WTC11 (cell line): ENCODE measurements around the gene FSTL1. TPM values are rescaled to one million over a fixed set of nuclear protein-coding genes. Genes with fewer than 3 reads are reported as not detected.

Source experiments
- ATAC-seq: fragments of 200-7000 bp; cut with Tn5 transposase; 2 replicates; pipeline ENCODE4 v1.10.0; 2021; ENCODE audit warnings: mild to moderate bottlenecking, moderate library complexity
- CTCF ChIA-PET: fragments of 300-600 bp; sonication (Branson Sonifier 250); formaldehyde crosslinking; loops from one replicate; lab custom pipeline; 2021; ENCODE audit warnings: antibody characterized with exemption; lab: Charles Lee
- POLR2A ChIA-PET: fragments of 350-600 bp; sonication (Branson Sonifier 250); formaldehyde crosslinking; loops from one replicate; lab custom pipeline; 2021; ENCODE audit warnings: antibody characterized with exemption; lab: Charles Lee
- DNase-seq: peaks from one replicate; pipeline ENCODE4 v3.0.0; 2021; ENCODE audit warnings: low spot score
- H3K27ac Mint-ChIP-seq: 2 replicates; pipeline ENCODE4 v1.8.0; 2021; ENCODE audit warnings: mixed read lengths
- H3K27me3 Mint-ChIP-seq: 2 replicates; pipeline ENCODE4 v1.8.0; 2021; ENCODE audit warnings: low read depth, mild to moderate bottlenecking, moderate library complexity, mixed read lengths
- H3K36me3 Mint-ChIP-seq: 2 replicates; pipeline ENCODE4 v1.8.0; 2021; ENCODE audit warnings: mixed read lengths
- H3K4me1 Mint-ChIP-seq: 2 replicates; pipeline ENCODE4 v1.8.0; 2022; ENCODE audit warnings: mixed read lengths
- H3K4me3 Mint-ChIP-seq: 2 replicates; pipeline ENCODE4 v1.8.0; 2021; ENCODE audit warnings: mild to moderate bottlenecking, moderate library complexity, mixed read lengths
- H3K9me3 Mint-ChIP-seq: 2 replicates; pipeline ENCODE4 v1.8.0; 2021; ENCODE audit warnings: mixed read lengths
- E2F5 ChIP-seq: sonication (generic); formaldehyde crosslinking; IDR thresholded peaks from 2 replicates; pipeline ENCODE4 v1.8.1; 2022; ENCODE audit warnings: mild to moderate bottlenecking, moderate library complexity, missing genetic modification reagents
- ELF4 ChIP-seq: sonication (generic); formaldehyde crosslinking; IDR thresholded peaks from 2 replicates; pipeline ENCODE4 v1.8.1; 2022; ENCODE audit warnings: low read depth, mild to moderate bottlenecking, moderate library complexity, missing genetic modification reagents
- GRHL2 ChIP-seq: fragments of 250-450 bp; sonication (Bioruptor Pico); IDR thresholded peaks from 2 replicates; pipeline ENCODE4 v1.8.0; 2022; ENCODE audit warnings: mild to moderate bottlenecking, moderate library complexity; ENCODE audit not compliant: insufficient replicate concordance, severe bottlenecking
- KAT7 ChIP-seq: sonication (generic); formaldehyde crosslinking; IDR thresholded peaks from 2 replicates; pipeline ENCODE4 v1.8.1; 2023; ENCODE audit warnings: missing genetic modification reagents, mild to moderate bottlenecking, borderline replicate concordance
- NFE2L1 ChIP-seq: sonication (generic); formaldehyde crosslinking; IDR thresholded peaks from 2 replicates; pipeline ENCODE4 v1.8.1; 2023; ENCODE audit warnings: missing genetic modification reagents
- PRDM15 ChIP-seq: sonication (generic); formaldehyde crosslinking; IDR thresholded peaks from 2 replicates; pipeline ENCODE4 v1.8.0; 2022; ENCODE audit warnings: missing genetic modification reagents
- TCF7 ChIP-seq: sonication (generic); formaldehyde crosslinking; IDR thresholded peaks from 2 replicates; pipeline ENCODE4 v1.8.0; 2022; ENCODE audit warnings: mild to moderate bottlenecking, low read depth, missing genetic modification reagents, moderate library complexity
- ZMAT4 ChIP-seq: fragments of 250-450 bp; sonication (Bioruptor Pico); IDR thresholded peaks from 2 replicates; pipeline ENCODE4 v1.9.0; 2021; ENCODE audit warnings: mild to moderate bottlenecking
- ZNF121 ChIP-seq: sonication (generic); formaldehyde crosslinking; IDR thresholded peaks from 2 replicates; pipeline ENCODE4 v1.8.0; 2023; ENCODE audit warnings: missing genetic modification reagents
- ZNF423 ChIP-seq: fragments of 250-450 bp; sonication (Bioruptor Pico); IDR thresholded peaks from 2 replicates; pipeline ENCODE4 v2.1.2; 2022; ENCODE audit warnings: mild to moderate bottlenecking, moderate library complexity
- ZNF532 ChIP-seq: fragments of 250-450 bp; sonication (Bioruptor Pico); IDR thresholded peaks from 2 replicates; pipeline ENCODE4 v1.9.0; 2021; ENCODE audit warnings: mild to moderate bottlenecking, borderline replicate concordance
- total RNA-seq: library from RNA; stranded (reverse); gene quantifications from 3 replicates; pipeline ENCODE4 v1.2.3, GENCODE V29; 2021
- TF ChIP-seq, protein P1 (sequence below): sonication (generic); formaldehyde crosslinking; IDR thresholded peaks from 2 replicates; pipeline ENCODE4 v1.8.1; 2023; ENCODE audit warnings: mild to moderate bottlenecking, missing genetic modification reagents
- TF ChIP-seq, protein P2 (sequence below): sonication (generic); formaldehyde crosslinking; IDR thresholded peaks from 2 replicates; pipeline ENCODE4 v1.8.1; 2023; ENCODE audit warnings: mild to moderate bottlenecking, moderate library complexity, missing genetic modification reagents
- TF ChIP-seq, protein P3 (sequence below): fragments of 250-450 bp; sonication (Bioruptor Pico); IDR thresholded peaks from 2 replicates; pipeline ENCODE4 v1.8.0; 2021; ENCODE audit warnings: mild to moderate bottlenecking
- TF ChIP-seq, protein P4 (sequence below): sonication (generic); formaldehyde crosslinking; IDR thresholded peaks from 2 replicates; pipeline ENCODE4 v1.8.1; 2022; ENCODE audit warnings: low read depth, mild to moderate bottlenecking, moderate library complexity, missing genetic modification reagents, borderline replicate concordance

FSTL1 gene
- total RNA-seq, 1 experiment from 2014 or later: 271 TPM

GRCh38 chr3:120348991-120349854 lies 101.6 kb downstream of the FSTL1 start, which contains the start of gene LRRC58 (continued):
- TF ChIP-seq ELF4 (CRISPR knock-in tag): peak; percentile 11; the same call in 1 of the 2 replicates
- peak; percentile 52; the same call in 1 of the 2 replicates for TF ChIP-seq KAT7 (CRISPR knock-in tag)

- no peaks in the 10 kb centered on the region for H3K9me3 Mint-ChIP-seq
- POLR2A ChIA-PET: interaction anchor here (0.8 to 2.5 kb wide), 4 partner anchors 12 to 254 kb away, joined by 3 to 9 read pairs (median 4); partner anchors contain the start of gene GSK3B
- ATAC-seq: peak; percentile 84
- peak overlapping the region; percentile 72 for H3K4me3 Mint-ChIP-seq
- CTCF ChIA-PET: interaction anchor here (0.9 to 2.9 kb wide), 10 partner anchors 9 to 518 kb away, joined by 3 to 22 read pairs (median 4); no protein-coding TSS in a partner anchor
- H3K4me1 Mint-ChIP-seq: peaks cover 25% of the 10 kb centered on the region
- DNase-seq: peak; percentile 77
- H3K36me3 Mint-ChIP-seq: no peaks in the 10 kb centered on the region
- no peak overlapping the region for H3K27ac Mint-ChIP-seq
- H3K27me3 Mint-ChIP-seq: peaks cover 14% of the 10 kb centered on the region
- no peak for TF ChIP-seq E2F5 (CRISPR knock-in tag)
- no peak for TF ChIP-seq TCF7 (CRISPR knock-in tag)
- TF ChIP-seq, protein P1, sequence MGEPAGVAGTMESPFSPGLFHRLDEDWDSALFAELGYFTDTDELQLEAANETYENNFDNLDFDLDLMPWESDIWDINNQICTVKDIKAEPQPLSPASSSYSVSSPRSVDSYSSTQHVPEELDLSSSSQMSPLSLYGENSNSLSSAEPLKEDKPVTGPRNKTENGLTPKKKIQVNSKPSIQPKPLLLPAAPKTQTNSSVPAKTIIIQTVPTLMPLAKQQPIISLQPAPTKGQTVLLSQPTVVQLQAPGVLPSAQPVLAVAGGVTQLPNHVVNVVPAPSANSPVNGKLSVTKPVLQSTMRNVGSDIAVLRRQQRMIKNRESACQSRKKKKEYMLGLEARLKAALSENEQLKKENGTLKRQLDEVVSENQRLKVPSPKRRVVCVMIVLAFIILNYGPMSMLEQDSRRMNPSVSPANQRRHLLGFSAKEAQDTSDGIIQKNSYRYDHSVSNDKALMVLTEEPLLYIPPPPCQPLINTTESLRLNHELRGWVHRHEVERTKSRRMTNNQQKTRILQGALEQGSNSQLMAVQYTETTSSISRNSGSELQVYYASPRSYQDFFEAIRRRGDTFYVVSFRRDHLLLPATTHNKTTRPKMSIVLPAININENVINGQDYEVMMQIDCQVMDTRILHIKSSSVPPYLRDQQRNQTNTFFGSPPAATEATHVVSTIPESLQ (CRISPR knock-in tag): no peak
- 0 out of 2 replicates have a peak, but pooled peaks have one; percentile 6 for TF ChIP-seq PRDM15
- no peak for TF ChIP-seq ZNF423
- peak; percentile 67; the same call in 1 of the 2 replicates for TF ChIP-seq ZNF121 (CRISPR knock-in tag)
- TF ChIP-seq, protein P2, sequence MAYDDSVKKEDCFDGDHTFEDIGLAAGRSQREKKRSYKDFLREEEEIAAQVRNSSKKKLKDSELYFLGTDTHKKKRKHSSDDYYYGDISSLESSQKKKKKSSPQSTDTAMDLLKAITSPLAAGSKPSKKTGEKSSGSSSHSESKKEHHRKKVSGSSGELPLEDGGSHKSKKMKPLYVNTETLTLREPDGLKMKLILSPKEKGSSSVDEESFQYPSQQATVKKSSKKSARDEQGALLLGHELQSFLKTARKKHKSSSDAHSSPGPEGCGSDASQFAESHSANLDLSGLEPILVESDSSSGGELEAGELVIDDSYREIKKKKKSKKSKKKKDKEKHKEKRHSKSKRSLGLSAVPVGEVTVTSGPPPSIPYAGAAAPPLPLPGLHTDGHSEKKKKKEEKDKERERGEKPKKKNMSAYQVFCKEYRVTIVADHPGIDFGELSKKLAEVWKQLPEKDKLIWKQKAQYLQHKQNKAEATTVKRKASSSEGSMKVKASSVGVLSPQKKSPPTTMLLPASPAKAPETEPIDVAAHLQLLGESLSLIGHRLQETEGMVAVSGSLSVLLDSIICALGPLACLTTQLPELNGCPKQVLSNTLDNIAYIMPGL: no peak; the same call in 1 of the 2 replicates
- TF ChIP-seq ZNF532 (CRISPR knock-in tag): no peak
- TF ChIP-seq, protein P3, sequence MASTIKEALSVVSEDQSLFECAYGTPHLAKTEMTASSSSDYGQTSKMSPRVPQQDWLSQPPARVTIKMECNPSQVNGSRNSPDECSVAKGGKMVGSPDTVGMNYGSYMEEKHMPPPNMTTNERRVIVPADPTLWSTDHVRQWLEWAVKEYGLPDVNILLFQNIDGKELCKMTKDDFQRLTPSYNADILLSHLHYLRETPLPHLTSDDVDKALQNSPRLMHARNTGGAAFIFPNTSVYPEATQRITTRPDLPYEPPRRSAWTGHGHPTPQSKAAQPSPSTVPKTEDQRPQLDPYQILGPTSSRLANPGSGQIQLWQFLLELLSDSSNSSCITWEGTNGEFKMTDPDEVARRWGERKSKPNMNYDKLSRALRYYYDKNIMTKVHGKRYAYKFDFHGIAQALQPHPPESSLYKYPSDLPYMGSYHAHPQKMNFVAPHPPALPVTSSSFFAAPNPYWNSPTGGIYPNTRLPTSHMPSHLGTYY (CRISPR knock-in tag): no peak
- TF ChIP-seq NFE2L1 (CRISPR knock-in tag): no peak
- no peak for TF ChIP-seq GRHL2 (CRISPR knock-in tag)
- no peak for TF ChIP-seq ZMAT4 (CRISPR knock-in tag)
- TF ChIP-seq, protein P4, sequence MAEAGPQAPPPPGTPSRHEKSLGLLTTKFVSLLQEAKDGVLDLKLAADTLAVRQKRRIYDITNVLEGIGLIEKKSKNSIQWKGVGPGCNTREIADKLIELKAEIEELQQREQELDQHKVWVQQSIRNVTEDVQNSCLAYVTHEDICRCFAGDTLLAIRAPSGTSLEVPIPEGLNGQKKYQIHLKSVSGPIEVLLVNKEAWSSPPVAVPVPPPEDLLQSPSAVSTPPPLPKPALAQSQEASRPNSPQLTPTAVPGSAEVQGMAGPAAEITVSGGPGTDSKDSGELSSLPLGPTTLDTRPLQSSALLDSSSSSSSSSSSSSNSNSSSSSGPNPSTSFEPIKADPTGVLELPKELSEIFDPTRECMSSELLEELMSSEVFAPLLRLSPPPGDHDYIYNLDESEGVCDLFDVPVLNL (CRISPR knock-in tag): no peak
These were observed 102.5 kb downstream of the FSTL1 start for GRCh38 chr3:120348065-120348990.
